Superior temporal gyrus (tissue), 1 donor: ENCODE measurements around the gene ZBTB48.
"Not testable (repeated sequence)": the region's sequence is repeated elsewhere in the genome, so short reads cannot be mapped to it uniquely, and the experiment has no call there.

Experiments used
- DNase-seq: peaks from one replicate; pipeline ENCODE4 v3.0.0-alpha.2; 2016; ENCODE audit errors: extremely low spot score

Gene ZBTB48

DNA sequence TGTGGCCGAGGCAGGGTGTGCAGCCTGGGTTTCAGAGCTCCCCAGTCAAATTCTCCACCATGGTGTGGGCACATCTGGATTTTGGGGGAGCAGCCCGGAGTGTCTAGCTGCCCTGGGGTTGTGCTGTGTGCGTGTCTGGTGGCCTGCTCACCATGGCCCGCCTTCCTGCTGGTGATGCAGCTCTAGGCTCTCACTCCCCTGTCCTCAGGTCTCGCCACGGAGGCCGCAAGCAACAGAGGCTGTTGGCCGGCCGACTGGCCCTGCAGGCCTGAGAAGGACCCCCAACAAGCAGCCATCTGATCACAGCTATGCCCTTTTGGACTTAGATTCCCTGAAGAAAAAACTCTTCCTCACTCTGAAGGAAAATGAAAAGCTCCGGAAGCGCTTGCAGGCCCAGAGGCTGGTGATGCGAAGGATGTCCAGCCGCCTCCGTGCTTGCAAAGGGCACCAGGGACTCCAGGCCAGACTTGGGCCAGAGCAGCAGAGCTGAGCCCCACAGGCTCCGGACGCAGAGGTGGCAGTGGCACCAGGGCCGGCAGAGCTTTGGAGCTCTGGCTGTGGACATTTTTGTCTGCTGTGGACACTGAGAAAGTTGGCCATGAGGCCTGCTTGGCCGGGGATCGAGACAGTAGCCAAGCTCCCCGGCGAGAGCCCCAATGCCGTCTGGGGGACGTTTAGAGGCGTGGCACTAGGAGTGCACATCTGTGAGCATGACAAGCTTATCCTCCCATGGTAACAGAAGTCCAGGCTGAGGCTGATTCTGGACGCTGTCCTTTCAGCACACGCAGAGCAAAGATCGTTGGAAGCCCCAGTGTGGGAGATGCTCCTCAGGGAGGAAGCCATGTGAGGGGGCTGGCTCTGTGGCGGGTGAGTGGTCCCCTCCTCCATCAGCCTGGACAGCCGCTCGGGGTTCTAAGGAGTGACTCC lies 53.1 kb downstream of the ZBTB48 start:
- DNase-seq = no peak

- DNase-seq = no peak
Measured at GRCh38 chr1:6634371-6635052, 54.7 kb downstream of the ZBTB48 start.

- no peak for DNase-seq
Measured at GRCh38 chr1:6635161-6635909, 55.5 kb downstream of the ZBTB48 start.

- DNase-seq = no peak
Measured at GRCh38 chr1:6635910-6636760, 56.3 kb downstream of the ZBTB48 start.

DNA sequence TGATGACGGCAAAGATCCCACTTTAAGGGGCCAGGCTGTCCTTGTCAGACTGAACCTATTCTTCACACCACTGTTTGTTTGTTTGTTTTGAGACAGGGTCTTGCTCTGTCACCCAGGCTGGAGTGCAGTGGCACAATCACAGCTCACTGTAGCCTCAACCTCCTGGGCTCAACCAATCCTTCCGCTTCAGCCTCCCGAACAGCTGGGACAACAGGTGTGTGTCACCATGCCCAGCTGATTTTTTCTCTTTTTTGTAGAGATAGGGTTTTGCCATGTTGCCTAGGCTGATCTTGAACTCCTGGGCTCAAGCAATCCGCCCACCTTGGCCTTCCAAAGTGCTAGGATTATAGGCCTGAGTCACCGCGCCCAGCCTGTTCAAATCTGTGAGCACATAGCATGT lies 57.0 kb downstream of the ZBTB48 start:
- not testable (repeated sequence) for DNase-seq

DNA sequence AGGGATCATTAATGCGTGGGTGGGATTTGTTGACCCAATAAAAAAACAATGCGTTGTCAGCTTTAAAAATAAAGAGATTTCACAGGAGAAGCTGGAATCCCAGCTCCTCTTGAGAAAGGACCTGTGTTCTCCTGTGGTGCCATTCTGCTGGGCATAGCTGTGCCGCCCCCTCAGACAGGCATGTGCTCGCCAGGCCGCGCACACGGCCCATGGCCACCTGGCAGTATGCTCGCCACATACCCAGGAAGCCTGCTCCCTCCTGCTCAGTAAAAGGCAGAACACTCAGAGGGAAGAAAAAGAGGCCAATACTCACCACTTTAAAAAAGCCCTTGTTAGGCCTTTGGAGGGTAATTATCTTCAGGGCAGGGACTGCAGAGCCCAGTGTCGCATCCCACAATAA lies 58.0 kb downstream of the ZBTB48 start:
- no peak for DNase-seq

DNA sequence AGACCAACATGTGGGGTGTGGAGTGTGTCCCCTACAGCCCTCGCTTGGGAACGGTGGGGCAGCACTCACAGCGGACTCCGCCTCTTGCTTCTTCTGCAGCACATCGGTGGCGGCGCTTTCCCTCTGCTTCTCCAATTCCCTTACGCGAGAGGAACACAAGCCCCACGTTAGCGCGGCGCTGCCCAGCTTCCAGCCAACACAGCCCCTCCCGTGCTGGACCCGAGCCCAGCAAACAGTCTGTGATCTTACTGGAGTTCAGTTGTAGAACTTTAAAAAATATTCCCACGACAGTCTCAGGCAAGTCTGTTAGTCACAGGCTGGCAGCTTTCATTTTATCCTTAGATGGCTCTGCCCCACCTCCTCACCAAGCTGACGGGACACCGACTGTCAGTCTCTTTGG lies 58.4 kb downstream of the ZBTB48 start:
- DNase-seq = peak; percentile 60
